Hepatocyte (in vitro differentiated cells): Measurements from ENCODE around the gene LRRC14B.

Experiments
- CTCF ChIP-seq: fragments of 200-600 bp; sonication (generic); IDR thresholded peaks from 2 replicates; pipeline ENCODE4 v1.5.1; 2016; ENCODE audit warnings: antibody characterized with exemption, mild to moderate bottlenecking; ENCODE audit not compliant: poor library complexity
- EZH2 ChIP-seq: fragments of 200-600 bp; sonication (generic); IDR thresholded peaks from 2 replicates; pipeline ENCODE4 v1.6.1; 2016; ENCODE audit warnings: antibody characterized with exemption, mild to moderate bottlenecking, borderline replicate concordance

- TF ChIP-seq EZH2: no peak
- TF ChIP-seq CTCF: no peak
These were observed 49.0 kb upstream of the LRRC14B start for GRCh38 chr5:142246-142810.
